IMR-90 (cell line): ENCODE data around the gene HOTAIR. TPM values are rescaled to one million over a fixed set of nuclear protein-coding genes. Genes with fewer than 3 reads are reported as not detected.

ENCODE experiments used
- ATAC-seq: fragments of 200-7000 bp; cut with Tn5 transposase; 2 replicates; pipeline ENCODE4 v1.9.1; 2020; ENCODE audit warnings: low read depth, mild to moderate bottlenecking, moderate library complexity
- BruUV-seq: library from RNA; stranded (reverse); fragments of 400-500 nt; replicated peaks from 2 replicates; lab custom pipeline; 2021; lab: Mats Ljungman, UMichigan
- CTCF ChIA-PET: fragments of 300-600 bp; formaldehyde crosslinking; extraction: SDS; loops from one replicate; lab custom pipeline; 2021; ENCODE audit warnings: antibody characterized with exemption; lab: Yijun Ruan, JAX
- POLR2A ChIA-PET: fragments of 300-600 bp; sonication (Branson Sonifier 250); formaldehyde crosslinking; loops from one replicate; lab custom pipeline; 2022; ENCODE audit warnings: antibody characterized with exemption; ENCODE audit not compliant: unreplicated experiment; lab: Charles Lee
- DNase-seq: peaks from one replicate; pipeline ENCODE4 v3.0.0; 2013
- H2AFZ ChIP-seq: replicated peaks from 2 replicates; pipeline ENCODE3; 2013; ENCODE audit warnings: low read length, mild to moderate bottlenecking; ENCODE audit not compliant: poor library complexity
- H2AK5ac ChIP-seq: 2 replicates; pipeline ENCODE4 v1.6.1; 2013; ENCODE audit warnings: low read depth, low read length, inconsistent platforms
- H2AK9ac ChIP-seq: replicated peaks from 2 replicates; pipeline ENCODE3; 2013; ENCODE audit warnings: mild to moderate bottlenecking, low read depth, low read length, moderate library complexity; ENCODE audit not compliant: poor library complexity
- H2BK120ac ChIP-seq: 2 replicates; pipeline ENCODE4 v1.6.1; 2013; ENCODE audit warnings: low read depth, low read length, inconsistent platforms
- H2BK15ac ChIP-seq: 3 replicates; pipeline ENCODE4 v1.6.1; 2013; ENCODE audit warnings: low read depth, low read length, inconsistent platforms
- H2BK20ac ChIP-seq: 2 replicates; pipeline ENCODE4 v1.6.1; 2013; ENCODE audit warnings: low read depth, mild to moderate bottlenecking, inconsistent platforms, low read length, moderate library complexity
- H2BK5ac ChIP-seq: 2 replicates; pipeline ENCODE4 v1.6.1; 2013; ENCODE audit warnings: mild to moderate bottlenecking, low read depth, low read length, inconsistent platforms; ENCODE audit not compliant: poor library complexity, severe bottlenecking
- H3K14ac ChIP-seq: replicated peaks from 2 replicates; pipeline ENCODE4 v1.6.1; 2013; ENCODE audit warnings: low read depth, low read length, inconsistent platforms
- H3K18ac ChIP-seq: 2 replicates; pipeline ENCODE4 v1.6.1; 2013; ENCODE audit warnings: low read depth, low read length, control low read depth
- H3K23ac ChIP-seq: 2 replicates; pipeline ENCODE4 v1.6.1; 2013; ENCODE audit warnings: low read depth, low read length, inconsistent platforms
- H3K27ac ChIP-seq: 2 replicates; pipeline ENCODE4 v1.5.1; 2013; ENCODE audit warnings: mild to moderate bottlenecking, control low read depth, low read length; ENCODE audit not compliant: insufficient read depth
- H3K27me3 ChIP-seq: 2 replicates; pipeline ENCODE4 v1.6.1; 2013; ENCODE audit warnings: low read length; ENCODE audit not compliant: control insufficient read depth, insufficient read depth
- H3K36me3 ChIP-seq: 2 replicates; pipeline ENCODE4 v1.6.1; 2013; ENCODE audit warnings: low read length, mixed read lengths; ENCODE audit not compliant: control insufficient read depth, insufficient read depth
- H3K4ac ChIP-seq: 2 replicates; pipeline ENCODE4 v1.6.1; 2013; ENCODE audit warnings: low read depth, low read length, inconsistent platforms
- H3K4me1 ChIP-seq: 2 replicates; pipeline ENCODE4 v1.6.1; 2013; ENCODE audit warnings: low read length, mixed read lengths; ENCODE audit not compliant: control insufficient read depth, insufficient read depth
- H3K4me2 ChIP-seq: 2 replicates; pipeline ENCODE4 v1.6.1; 2013; ENCODE audit warnings: low read depth, mild to moderate bottlenecking, control low read depth, low read length, moderate library complexity
- H3K4me3 ChIP-seq: 2 replicates; pipeline ENCODE4 v1.5.1; 2013; ENCODE audit warnings: low read depth, mild to moderate bottlenecking, control low read depth, low read length, moderate library complexity; ENCODE audit not compliant: insufficient read depth
- H3K56ac ChIP-seq: 2 replicates; pipeline ENCODE4 v1.6.1; 2013; ENCODE audit warnings: low read length, inconsistent platforms; ENCODE audit not compliant: insufficient read depth; ENCODE audit errors: extremely low read depth
- H3K79me1 ChIP-seq, 2 experiments: 2 replicates each; pipeline ENCODE4 v1.6.1; 2013; ENCODE audit warnings: low read length in 2 of 2, inconsistent platforms in 1 of 2, low read depth in 1 of 2
- H3K9ac ChIP-seq: 2 replicates; pipeline ENCODE4 v1.6.1; 2013; ENCODE audit warnings: low read depth, low read length, control low read depth
- H3K9me1 ChIP-seq: 2 replicates; pipeline ENCODE4 v1.6.1; 2013; ENCODE audit warnings: low read length, inconsistent platforms; ENCODE audit not compliant: insufficient read depth
- H3K9me3 ChIP-seq: 2 replicates; pipeline ENCODE4 v1.6.1; 2013; ENCODE audit warnings: low read length; ENCODE audit not compliant: control insufficient read depth, insufficient read depth
- H4K20me1 ChIP-seq: 2 replicates; pipeline ENCODE4 v1.6.1; 2013; ENCODE audit warnings: low read length, inconsistent platforms; ENCODE audit not compliant: insufficient read depth
- H4K5ac ChIP-seq: 2 replicates; pipeline ENCODE4 v1.6.1; 2013; ENCODE audit warnings: mild to moderate bottlenecking, low read depth, low read length, control low read depth
- H4K8ac ChIP-seq, 2 experiments: 2 replicates each; pipeline ENCODE4 v1.6.1; 2013; ENCODE audit warnings: low read depth in 2 of 2, low read length in 2 of 2, control low read depth in 1 of 2, inconsistent platforms in 1 of 2
- H4K91ac ChIP-seq: 2 replicates; pipeline ENCODE4 v1.6.1; 2013; ENCODE audit warnings: low read depth, low read length, inconsistent platforms; ENCODE audit not compliant: insufficient read depth
- CHD1 ChIP-seq: IDR thresholded peaks from 2 replicates; pipeline ENCODE4 v1.6.1; 2012; ENCODE audit warnings: low read depth, low read length, improper control_type of control experiment
- ELK1 ChIP-seq: fragments of 150-350 bp; IDR thresholded peaks from 2 replicates; pipeline ENCODE4 v1.6.1; 2016; ENCODE audit warnings: low read depth, mild to moderate bottlenecking, low read length, moderate library complexity, borderline replicate concordance
- MAFK ChIP-seq: IDR thresholded peaks from 2 replicates; pipeline ENCODE4 v1.6.1; 2012; ENCODE audit warnings: low read depth, low read length, improper control_type of control experiment
- MAZ ChIP-seq: IDR thresholded peaks from 2 replicates; pipeline ENCODE4 v1.6.1; 2012; ENCODE audit warnings: low read depth, mild to moderate bottlenecking, low read length, improper control_type of control experiment, moderate library complexity, borderline replicate concordance
- MXI1 ChIP-seq: IDR thresholded peaks from 2 replicates; pipeline ENCODE4 v1.6.1; 2012; ENCODE audit warnings: low read depth, mild to moderate bottlenecking, low read length, moderate library complexity, borderline replicate concordance
- NFE2L2 ChIP-seq: fragments of 150-350 bp; IDR thresholded peaks from 2 replicates; pipeline ENCODE4 v1.6.1; 2016; ENCODE audit warnings: low read depth, mild to moderate bottlenecking, low read length
- POLR2A ChIP-seq: IDR thresholded peaks from 2 replicates; pipeline ENCODE4 v1.6.1; 2012; ENCODE audit warnings: mild to moderate bottlenecking, low read depth, low read length
- RFX5 ChIP-seq: IDR thresholded peaks from 2 replicates; pipeline ENCODE4 v1.8.0; 2012; ENCODE audit warnings: low read depth, mild to moderate bottlenecking, low read length, moderate library complexity
- SMC3 ChIP-seq: fragments of 150-350 bp; IDR thresholded peaks from 2 replicates; pipeline ENCODE4 v1.6.1; 2016; ENCODE audit warnings: low read depth, mild to moderate bottlenecking, antibody characterized with exemption, low read length, moderate library complexity
- WGBS, 2 experiments: methylation state at CpG; one replicate each; pipeline versions ENCODE4 v1.1.5 to v1.1.7; 2013; ENCODE audit warnings: missing lambda C conversion rate in 2 of 2; ENCODE audit not compliant: insufficient read length in 1 of 2; ENCODE audit errors: extremely low coverage in 2 of 2; 5-methylcytosine and 5-hydroxymethylcytosine counted together
- dilution Hi-C: fragments of 300-500 bp; cut with HindIII; formaldehyde crosslinking; loops from one replicate; pipeline ENCODE4 v1.14.3; 2018; ENCODE audit warnings: low sequenced_read_pairs; ENCODE audit not compliant: unreplicated experiment
- in situ Hi-C: fragments of 300-500 bp; cut with MboI; formaldehyde crosslinking; loops from 3 replicates; pipeline ENCODE4 v1.14.3; 2019; ENCODE audit warnings: low sequenced_read_pairs, inconsistent platforms, mixed read lengths
- intact Hi-C: fragments of 100-400 bp; cut with micrococcal nuclease; formaldehyde crosslinking; loops from 2 replicates; pipeline ENCODE4 v1.10.0; 2022
- polyA plus RNA-seq, 3 experiments: library from polyadenylated mRNA; depleted of rRNA; stranded (reverse); fragments of >200 nt; gene quantifications; 2 replicates each; pipeline ENCODE4 v1.2.3, GENCODE V29; 2012; ENCODE audit warnings: low replicate concordance in 1 of 3
- total RNA-seq: library from RNA; depleted of rRNA; stranded (reverse); fragments of >200 nt; gene quantifications from 2 replicates; pipeline ENCODE4 v1.2.3, GENCODE V29; 2012
- TF ChIP-seq, protein P1 (sequence below): conservative IDR thresholded peaks from 2 replicates; pipeline ENCODE4 v1.5.1; 2012; ENCODE audit warnings: mild to moderate bottlenecking, low read depth, low read length, improper control_type of control experiment

HOTAIR gene
- total and polyA plus RNA-seq, 2 of the 4 experiments (the other 2 are of a cell fraction): not detected

DNA sequence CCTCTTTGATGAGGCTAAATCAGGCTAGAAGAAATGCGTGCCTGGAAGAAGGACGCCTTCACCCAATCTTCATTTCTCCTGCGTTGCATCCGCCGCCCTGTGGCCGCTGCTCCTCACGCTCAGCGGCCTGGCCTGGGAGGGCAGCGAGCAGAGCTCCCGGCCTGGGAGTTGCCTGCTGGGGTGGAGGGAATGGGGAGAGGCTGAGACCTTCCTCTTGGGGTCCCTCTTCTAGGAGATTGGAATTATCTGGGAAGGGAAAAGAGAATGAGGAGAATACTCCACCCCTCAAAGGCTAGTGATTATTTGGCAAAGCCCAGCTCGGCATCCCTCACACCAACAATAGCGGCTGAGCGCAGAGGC is 22.4 kb downstream of the HOTAIR start:
- DNase-seq (no peak), ATAC-seq (peak; percentile 29; the same call in 1 of the 2 replicates)
- H3K23ac ChIP-seq: no peak overlapping the region
- no peaks in the 10 kb centered on the region for H3K4me1 ChIP-seq
- H2BK5ac ChIP-seq: no peak overlapping the region
- H3K27me3 ChIP-seq: peaks cover 96% of the 10 kb centered on the region
- in situ Hi-C loops (no loop called here), intact Hi-C loops (no loop called here), dilution Hi-C loops (no loop called here)
- no peak overlapping the region for H4K8ac ChIP-seq
- peak overlapping the region; percentile 43 for H2AFZ ChIP-seq
- no peaks in the 10 kb centered on the region for H3K36me3 ChIP-seq
- no peak overlapping the region for H2AK9ac ChIP-seq
- H3K18ac ChIP-seq: no peak overlapping the region
- H2AK5ac ChIP-seq: no peak overlapping the region
- no CpG with 5 or more reads among the region's 13 CpGs for WGBS, 2 experiments
- no peak overlapping the region for H3K9ac ChIP-seq
- no peaks in the 10 kb centered on the region for H4K20me1 ChIP-seq
- no peak for TF ChIP-seq MXI1
- TF ChIP-seq SMC3: no peak
- TF ChIP-seq RFX5: no peak
- TF ChIP-seq ELK1: no peak
- TF ChIP-seq, protein P1, sequence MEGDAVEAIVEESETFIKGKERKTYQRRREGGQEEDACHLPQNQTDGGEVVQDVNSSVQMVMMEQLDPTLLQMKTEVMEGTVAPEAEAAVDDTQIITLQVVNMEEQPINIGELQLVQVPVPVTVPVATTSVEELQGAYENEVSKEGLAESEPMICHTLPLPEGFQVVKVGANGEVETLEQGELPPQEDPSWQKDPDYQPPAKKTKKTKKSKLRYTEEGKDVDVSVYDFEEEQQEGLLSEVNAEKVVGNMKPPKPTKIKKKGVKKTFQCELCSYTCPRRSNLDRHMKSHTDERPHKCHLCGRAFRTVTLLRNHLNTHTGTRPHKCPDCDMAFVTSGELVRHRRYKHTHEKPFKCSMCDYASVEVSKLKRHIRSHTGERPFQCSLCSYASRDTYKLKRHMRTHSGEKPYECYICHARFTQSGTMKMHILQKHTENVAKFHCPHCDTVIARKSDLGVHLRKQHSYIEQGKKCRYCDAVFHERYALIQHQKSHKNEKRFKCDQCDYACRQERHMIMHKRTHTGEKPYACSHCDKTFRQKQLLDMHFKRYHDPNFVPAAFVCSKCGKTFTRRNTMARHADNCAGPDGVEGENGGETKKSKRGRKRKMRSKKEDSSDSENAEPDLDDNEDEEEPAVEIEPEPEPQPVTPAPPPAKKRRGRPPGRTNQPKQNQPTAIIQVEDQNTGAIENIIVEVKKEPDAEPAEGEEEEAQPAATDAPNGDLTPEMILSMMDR: no peak
- no peak for TF ChIP-seq MAFK
- TF ChIP-seq POLR2A: no peak
- no peak for TF ChIP-seq NFE2L2
- no peak for TF ChIP-seq MAZ
- no peak for TF ChIP-seq CHD1
- no peak overlapping the region for H3K4me2 ChIP-seq
- H3K9me1 ChIP-seq: no peaks in the 10 kb centered on the region
- no peak overlapping the region for H3K56ac ChIP-seq
- no peaks in the 10 kb centered on the region for H3K79me1 ChIP-seq
- no peak overlapping the region for H3K14ac ChIP-seq
- no peak overlapping the region for H3K27ac ChIP-seq
- H3K4ac ChIP-seq: no peak overlapping the region
- no peak overlapping the region for H2BK20ac ChIP-seq
- H4K5ac ChIP-seq: no peak overlapping the region
- no peak overlapping the region for H2BK15ac ChIP-seq
- H3K4me3 ChIP-seq: no peak overlapping the region
- BruUV-seq: no TSS peak
- CTCF ChIA-PET: no interaction called here
- peaks cover 4% of the 10 kb centered on the region; the same call in 1 of the 2 replicates for H3K9me3 ChIP-seq
- no peak overlapping the region for H2BK120ac ChIP-seq
- POLR2A ChIA-PET: interaction anchor here (0.6 kb wide), 1 partner anchor 247 kb away, joined by 6 read pairs; no protein-coding TSS in a partner anchor
- no peak overlapping the region for H4K91ac ChIP-seq
